ENCODE results near the gene PLEKHB2.

DNA sequence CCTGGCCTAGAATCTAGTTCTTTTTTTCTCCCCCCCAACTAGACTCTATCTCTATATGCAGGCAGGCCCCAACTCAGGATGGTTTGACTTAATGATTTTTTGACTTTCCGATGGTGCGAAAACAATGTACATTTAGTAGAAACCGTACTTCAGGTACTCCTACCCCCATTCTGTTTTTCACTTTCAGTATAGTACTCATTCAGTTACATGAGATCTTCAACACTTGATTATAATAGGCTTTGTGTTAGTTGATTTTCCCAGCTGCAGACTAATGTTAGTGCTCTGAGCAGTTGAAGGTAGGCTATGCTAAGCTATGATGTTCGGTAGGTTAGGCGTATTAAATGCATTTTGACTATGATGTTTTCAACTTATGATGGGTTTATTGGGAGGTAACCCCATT lies 37.7 kb downstream of the PLEKHB2 start:
- TF ChIP-seq TAF1 (IDR thresholded peaks at IDR 0.05; ENCODE audit: low read depth, low read length) (no peak), POLR2A (IDR thresholded peaks at IDR 0.05; ENCODE audit: low read depth, low read length) (no peak), POLR2AphosphoS5 (IDR thresholded peaks at IDR 0.05; ENCODE audit: low read depth, low read length) (no peak), POU2F2 (IDR thresholded peaks at IDR 0.05; ENCODE audit: low read depth, low read length) (no peak), SPI1 (IDR thresholded peaks at IDR 0.05; ENCODE audit: low read depth, low read length) (no peak), PAX5 (IDR thresholded peaks at IDR 0.05; ENCODE audit: insufficient read depth, low read length, severe bottlenecking) (no peak)
